ENCODE measurements around the gene MEGF6. TPM values are rescaled to one million over a fixed set of nuclear protein-coding genes. Genes with fewer than 3 reads are reported as not detected.

Gene MEGF6
- polyA plus RNA-seq, 3 donors = 6.6 to 16.3 (median 11.7) TPM

DNA sequence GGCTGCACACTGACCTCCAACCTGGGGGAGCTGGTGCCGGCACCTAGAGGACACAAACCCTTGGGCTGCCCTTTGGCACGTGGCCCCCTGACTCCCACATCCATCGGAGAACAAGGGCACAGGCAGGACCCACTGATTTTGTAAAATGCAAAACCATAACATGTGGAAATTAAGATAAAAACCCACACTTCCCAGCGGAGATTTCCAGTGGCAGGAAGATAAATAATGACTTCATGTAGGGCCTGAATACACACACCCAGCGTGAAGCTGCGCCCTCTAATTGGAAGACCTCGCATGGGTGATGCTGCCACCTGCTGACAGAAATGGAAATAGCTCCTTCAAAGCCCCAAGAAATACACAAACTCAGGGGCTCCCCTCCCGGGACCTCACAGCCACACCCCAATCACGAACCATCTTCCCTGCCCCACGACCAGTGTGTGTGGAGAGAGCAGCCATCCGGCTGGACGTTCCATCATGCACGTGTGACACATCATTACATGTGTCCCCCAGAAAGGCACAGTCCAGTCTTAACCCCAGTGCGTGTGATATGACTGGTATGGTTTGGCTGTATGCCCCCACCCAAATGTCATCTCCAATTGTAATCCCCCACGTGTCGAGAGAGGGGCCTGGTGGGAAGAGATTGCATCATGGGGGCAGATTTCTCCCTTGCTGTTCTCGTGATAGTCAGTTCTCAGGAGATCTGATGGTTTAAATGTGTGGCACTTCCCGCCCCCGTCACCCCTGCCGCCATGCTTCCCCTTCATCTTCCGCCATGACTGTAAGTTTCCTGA is 7.8 kb upstream of the MEGF6 start:
- H3K27ac ChIP-seq (ENCODE audit: low read depth, low read length) = no peak overlapping the region
- WGBS, 3 donors = 9 to 19% (median 12%) methylated on average over 18 to 21 of the region's 21 CpGs

DNA sequence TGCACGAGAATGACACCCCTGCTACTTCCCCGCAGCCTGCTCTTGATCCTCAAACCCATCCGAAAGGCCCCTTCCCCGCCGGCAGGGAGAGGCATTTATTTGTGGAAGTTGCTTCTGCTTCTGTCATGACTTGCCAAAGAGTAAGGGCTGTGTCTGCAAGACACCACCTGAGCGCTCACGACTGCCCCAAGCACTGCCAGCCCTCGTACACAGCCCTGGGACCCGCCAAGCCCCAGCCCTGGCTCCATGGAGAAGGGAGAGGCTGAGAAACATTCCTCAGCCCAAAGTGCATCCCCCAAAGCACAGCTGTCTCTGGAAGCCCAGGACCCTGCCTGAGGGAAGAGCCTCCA is 7.2 kb upstream of the MEGF6 start:
- H3K27ac ChIP-seq (ENCODE audit: low read depth, low read length) = no peak overlapping the region
- 55 to 76% (median 61%) methylated on average over 9 of the region's 9 CpGs for WGBS, 3 donors

DNA sequence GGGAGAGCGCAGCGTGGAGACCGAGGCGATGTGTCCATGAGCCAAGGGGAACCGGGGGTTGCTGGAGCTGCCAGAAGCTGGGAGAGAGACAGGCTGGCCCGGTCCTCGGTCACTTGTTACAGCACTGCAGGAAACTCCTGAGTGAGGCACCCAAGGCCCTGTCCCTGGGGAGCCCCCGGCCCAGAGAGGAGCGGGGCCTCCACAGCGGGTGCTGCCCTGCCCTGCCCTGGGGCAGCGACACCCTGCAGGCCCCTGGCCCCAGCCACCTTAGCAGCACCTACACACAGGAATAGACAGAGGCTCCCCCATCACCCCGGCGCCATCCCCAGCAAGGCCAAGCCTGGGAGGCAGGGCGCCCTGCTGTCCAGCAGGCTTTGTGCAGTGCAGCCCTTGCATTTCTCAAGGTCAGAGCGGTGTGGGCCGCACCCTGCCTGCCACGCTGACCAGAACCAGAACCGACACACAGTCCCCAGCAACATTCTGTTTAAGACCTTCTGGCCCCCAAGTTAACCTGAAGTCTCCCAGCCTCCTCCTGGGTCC is 6.6 kb upstream of the MEGF6 start:
- H3K27ac ChIP-seq (ENCODE audit: low read depth, low read length) = no peak overlapping the region
- WGBS, 3 donors = 83 to 85% (median 84%) methylated on average over 16 to 18 of the region's 18 CpGs

DNA sequence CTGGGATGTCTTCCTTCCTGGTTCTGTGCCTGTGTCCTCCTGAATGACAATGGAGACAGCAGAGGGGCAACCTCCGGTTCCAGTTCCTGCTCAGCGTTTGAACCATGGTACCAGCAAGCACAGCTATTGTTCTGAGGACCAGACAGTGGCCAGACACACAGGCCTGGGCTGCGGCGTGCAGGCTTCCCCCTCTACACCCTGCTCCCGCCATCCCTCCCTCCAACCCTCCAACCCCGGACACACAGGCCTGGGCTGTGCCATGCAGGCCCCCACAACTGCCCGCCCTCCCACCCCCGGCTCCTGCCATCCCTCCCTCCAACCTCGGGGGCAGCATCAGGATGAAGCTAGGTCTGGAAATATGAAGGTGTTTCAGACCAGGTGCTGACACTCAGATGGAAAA is 5.6 kb upstream of the MEGF6 start:
- 79 to 86% (median 82%) methylated on average over 7 to 9 of the region's 9 CpGs for WGBS, 3 donors
- no peak overlapping the region for H3K27ac ChIP-seq (ENCODE audit: low read depth, low read length)

DNA sequence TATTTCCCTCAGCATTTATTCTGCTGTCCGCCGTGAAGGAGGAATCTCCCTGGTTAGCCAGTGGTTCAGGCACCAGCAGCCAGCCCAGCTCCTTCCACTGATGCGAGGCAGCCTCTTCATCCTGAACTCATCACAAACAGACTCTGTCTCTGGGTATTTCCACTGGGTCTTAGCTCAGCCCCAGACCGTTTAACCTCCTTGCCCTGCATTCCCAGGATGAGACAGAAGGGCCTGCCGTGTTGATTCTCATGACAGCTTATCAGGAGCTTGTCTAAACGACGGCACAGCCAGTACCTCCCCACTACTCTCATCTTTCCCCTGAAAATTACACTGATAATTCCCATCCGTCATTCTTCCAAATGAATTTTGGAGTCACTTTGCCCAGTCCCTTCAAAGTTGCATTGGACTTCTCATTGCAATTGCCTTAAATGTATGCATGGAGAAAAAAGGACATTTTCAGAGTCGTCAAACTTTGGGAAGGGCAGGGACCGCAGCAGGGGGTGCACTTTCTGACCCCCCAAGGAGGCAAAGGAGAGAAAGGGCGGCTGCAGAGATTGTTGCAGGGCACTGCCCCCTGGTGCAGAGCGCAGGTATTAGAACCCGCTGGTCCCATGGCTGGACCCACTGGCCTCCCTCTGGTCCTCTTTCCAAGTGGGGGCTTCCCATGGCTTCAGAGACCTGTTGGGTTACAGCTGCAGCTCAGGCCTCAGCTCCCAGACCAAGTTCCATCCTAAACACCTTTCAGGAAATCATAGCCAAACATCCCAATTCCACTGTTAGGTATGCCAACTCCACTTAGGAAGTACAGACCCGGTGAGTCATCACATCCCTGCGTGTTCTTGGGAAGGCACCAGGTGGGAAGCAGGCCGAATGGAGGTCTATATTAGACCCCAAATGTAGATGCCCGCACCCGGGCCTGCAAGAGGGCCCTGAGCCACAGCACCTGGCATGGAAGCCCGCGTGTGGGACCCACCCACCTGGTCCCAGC is 3.7 kb upstream of the MEGF6 start:
- WGBS, 3 donors = 50 to 66% (median 59%) methylated on average over 20 of the region's 20 CpGs
- no peak overlapping the region for H3K27ac ChIP-seq (ENCODE audit: low read depth, low read length)

DNA sequence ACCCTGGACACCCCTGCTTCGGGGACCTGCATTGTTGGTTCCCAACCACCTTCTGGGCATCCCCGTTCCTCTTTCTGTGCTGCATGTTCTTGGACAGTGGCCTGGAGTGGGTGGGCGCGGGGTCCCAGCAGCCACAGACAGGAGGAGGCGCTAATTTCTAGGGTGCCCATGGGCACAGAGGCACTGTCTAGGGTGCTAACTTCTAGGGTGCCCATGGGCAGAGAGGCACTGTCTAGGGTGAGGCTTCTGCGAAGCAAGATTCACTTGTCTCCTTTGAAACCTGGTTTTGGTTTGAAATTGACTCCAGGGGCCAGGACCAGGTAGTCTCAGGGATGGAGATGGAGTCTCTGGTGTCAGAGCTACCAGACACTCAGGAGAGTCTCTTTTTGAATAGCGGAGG is 815 bp upstream of the MEGF6 start:
- WGBS, 3 donors = 61 to 66% (median 61%) methylated on average over 7 of the region's 7 CpGs
- no peak overlapping the region for H3K27ac ChIP-seq (ENCODE audit: low read depth, low read length)

DNA sequence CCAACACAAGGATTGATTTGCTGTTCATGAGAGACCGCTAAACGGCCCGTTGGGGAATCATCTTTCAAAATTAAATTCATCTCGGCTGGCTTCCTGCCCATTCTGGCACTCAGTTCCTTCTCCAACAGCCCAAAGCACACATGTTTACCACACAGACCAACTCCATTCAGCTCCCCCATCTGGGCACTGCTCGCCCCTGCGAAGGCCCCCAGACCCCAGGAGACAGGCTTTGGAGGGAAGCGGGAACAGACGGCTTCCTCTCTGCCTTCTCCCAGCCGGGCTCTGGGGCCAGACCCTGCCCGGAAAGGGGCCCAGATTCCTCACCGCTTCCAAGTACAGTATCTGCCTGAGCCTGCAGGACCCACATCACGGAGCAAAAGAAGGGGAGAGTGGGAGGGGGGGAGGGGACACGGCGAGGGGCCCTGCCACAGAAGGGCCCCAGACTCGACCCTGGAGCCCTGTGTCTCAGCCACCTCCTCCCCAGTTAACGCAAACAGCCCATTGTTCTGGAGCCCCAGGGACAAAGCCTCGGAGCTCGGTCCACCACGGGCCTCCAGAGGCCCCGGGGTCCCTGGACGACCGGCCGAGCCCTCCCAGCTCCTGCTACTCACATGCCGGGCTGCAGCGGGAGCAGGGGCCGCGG is 660 bp downstream of the MEGF6 start:
- 1 to 2% (median 2%) methylated on average over 25 to 27 of the region's 27 CpGs for WGBS, 3 donors

DNA sequence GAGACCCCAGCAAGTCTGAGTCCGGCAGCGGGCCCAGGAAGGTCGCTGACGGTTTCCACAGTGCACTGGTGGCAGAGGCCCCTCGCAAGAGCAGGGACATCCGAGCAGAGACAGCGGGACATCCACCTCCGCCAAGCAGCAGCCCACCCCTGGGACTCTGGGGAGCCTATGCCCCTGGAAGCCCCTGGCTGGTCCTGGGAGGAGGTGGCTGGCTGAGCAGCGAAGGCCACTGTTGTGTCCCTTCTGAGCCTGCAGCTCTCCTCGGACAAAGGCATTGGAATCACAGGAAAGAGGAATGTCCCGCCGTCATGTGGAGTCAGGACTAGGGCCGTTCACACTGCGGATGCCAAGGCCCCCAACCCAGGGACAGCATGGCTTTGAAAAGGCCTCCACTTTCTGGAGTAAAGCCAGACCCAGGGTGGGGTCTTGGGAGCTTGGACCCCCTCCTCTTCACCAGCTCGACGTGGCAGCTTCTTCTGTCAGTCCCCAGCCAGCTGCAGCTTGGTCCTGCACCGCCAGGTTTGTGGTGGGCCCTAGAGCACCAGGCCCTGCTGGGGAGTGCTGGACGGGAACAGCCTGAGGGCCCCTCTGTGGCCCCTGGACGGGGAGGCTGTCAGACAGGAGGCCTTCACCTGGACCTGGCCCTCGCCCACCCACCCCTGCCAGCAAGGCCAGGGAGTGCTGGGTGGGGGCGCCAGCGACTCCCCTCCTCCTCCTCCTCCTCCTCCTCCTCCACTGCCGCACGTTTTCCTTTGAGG is 1.4 kb downstream of the MEGF6 start:
- WGBS, 3 donors = 48 to 61% (median 56%) methylated on average over 21 to 24 of the region's 24 CpGs
- H3K27ac ChIP-seq (ENCODE audit: low read depth, low read length) = no peak overlapping the region

More for the DNA sequence above, 660 bp downstream of the MEGF6 start:
- no peak overlapping the region for H3K27ac ChIP-seq (ENCODE audit: low read depth, low read length)

DNA sequence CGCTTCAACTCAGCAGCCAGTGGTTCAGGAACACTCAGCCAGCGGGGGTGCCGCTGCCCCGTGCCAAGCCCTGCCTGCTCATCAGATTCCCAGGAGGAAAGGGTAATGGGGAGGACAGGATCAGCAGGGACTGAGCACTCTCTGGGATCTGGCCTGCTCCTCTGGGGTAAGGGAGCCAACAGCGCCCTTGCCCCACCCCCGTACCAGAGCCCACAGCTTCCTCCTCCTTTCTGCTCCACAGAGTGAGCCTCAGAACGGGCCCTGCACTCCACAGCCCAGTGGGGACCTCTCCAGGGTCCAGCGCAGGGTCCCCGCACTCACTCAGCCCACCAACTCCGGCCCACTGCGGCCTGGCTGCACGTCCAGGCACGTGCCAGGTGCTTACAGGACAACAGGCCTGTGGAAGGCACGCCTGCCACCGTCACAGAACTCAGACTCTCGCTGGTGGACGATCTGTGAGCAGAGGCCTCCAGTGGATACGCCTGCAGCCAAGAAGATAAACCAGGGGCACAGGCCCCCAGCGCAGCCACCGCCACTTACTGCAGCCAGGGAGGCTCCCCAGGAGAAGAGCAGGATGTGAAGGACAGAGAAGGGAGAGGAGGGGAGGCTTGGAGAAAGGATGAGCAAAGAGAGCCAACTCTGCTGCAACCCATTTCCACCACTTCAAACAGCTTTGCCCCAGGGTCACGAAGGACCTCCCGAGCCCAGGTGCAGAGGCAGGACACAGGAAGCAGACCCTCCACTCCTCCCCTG is 2.1 kb downstream of the MEGF6 start:
- no peak overlapping the region for H3K27ac ChIP-seq (ENCODE audit: low read depth, low read length)
- 64 to 76% (median 76%) methylated on average over 22 of the region's 22 CpGs for WGBS, 3 donors

DNA sequence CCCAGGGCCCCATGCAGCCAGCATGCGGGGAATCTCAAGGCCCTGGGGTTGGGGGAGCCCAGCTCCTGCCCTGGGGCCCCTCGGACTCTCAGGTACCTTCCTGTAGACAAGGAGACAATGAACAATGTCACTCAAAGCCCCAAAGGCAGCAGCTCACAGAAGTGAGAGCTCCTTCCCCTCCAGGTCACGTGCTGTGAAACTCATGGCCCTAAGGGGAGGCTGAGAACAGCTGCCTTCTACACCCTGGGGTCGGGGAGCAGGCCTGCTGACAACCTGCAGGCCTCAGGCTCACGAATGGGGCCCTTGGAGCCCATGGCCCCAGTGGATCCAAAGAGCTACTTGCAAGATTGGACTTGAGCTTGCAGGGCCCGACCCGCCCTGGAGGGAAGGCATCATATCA is 3.2 kb downstream of the MEGF6 start:
- 90 to 91% (median 91%) methylated on average over 7 of the region's 7 CpGs for WGBS, 3 donors
- no peak overlapping the region for H3K27ac ChIP-seq (ENCODE audit: low read depth, low read length)

DNA sequence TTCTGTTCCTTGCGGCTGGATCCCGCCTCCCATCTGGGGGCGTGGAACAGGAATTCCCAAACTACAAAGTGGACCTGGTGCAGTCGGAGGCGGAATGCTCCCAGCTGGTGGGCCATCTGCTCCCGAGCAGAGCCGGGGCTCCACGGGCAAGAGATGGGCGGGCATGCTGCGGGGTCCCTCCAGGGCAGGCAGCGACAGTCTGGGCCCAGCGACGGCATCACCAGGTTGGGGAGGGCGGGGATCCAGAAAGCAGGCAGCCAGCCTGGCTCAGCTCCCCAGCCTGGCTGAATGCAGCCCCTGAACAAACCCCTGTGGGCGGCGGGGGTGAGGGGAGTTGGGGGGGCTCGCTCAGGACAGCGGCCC is 3.6 kb downstream of the MEGF6 start:
- WGBS, 3 donors = 77 to 91% (median 89%) methylated on average over 17 to 18 of the region's 18 CpGs
- H3K27ac ChIP-seq (ENCODE audit: low read depth, low read length) = no peak overlapping the region

DNA sequence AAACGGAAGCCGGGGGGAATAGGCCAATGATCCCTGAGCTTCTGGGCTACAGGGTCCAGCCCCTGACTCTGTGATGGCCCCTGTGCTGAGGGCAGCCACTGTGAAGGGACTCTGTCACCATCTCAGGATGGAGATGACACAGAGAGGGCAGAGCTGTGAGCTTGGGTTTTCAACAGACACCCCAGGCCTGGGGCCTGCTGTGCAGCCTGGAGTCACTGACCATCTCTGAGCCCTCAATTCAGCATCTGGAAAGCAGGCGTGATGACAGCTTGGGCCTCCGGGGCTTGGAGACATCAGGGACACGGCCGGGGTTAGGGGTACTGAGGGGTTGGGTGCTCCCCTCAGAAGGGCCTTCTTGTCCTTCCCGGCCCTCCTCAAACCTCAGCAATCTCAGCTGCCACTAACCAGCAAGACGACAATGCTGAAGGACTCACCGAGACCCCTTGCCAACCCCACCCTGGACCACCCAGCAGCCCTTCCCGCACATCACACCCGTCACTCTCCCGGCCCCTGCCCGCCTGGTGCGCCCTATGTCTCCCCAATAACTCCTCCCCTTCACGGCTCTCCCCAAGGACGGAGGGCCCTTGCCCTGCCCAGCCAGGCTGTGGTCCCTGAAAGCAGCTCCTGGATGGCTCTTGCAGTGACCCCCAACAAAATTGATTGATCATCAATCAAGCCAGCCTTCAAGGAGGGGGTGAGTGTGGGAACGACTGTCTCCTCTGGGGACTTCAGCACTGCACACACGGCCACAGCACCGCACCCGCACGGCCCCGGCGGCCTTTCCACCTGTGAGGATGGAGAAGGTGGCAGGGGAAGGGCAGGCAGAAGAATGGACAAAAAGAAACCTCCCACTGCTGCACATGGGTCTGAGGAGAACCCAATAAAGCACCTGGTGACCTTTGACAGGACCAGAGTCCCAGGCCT is 4.3 kb downstream of the MEGF6 start:
- WGBS, 3 donors = 74 to 89% (median 88%) methylated on average over 23 of the region's 23 CpGs
- no peak overlapping the region for H3K27ac ChIP-seq (ENCODE audit: low read depth, low read length)

DNA sequence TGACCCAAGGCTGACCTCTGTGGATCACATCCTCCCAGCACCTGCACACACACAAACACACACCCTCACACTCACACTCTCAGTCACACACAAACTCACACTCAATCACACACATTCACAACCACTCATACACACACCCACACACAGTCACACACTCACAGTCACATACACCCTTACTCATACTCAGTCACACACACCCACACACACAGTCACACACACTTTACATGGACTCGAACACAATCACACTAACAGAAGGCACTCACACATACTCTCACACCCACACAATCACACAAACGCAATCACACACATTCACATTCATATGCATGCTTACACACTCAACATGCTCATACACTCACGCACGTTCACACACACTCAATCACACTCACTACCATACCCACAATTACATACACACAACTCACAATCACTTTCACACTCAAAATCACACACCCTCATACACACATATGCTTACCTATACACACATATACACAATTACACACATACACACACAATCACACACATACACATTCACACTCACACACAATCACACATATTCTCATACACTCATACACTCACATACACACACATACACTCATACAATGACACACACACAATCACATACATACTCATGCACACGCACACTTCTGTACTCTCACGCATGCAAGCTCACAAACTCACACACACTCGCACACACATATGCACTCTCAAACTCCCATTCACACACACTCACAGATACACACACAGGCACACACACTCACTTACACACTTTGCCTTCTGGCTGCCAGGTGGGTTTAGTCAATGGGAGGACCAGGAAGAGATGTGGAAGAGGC is 6.1 kb downstream of the MEGF6 start:
- WGBS, 3 donors = 82 to 98% (median 88%) methylated on average over 7 of the region's 7 CpGs
- H3K27ac ChIP-seq (ENCODE audit: low read depth, low read length) = no peak overlapping the region

DNA sequence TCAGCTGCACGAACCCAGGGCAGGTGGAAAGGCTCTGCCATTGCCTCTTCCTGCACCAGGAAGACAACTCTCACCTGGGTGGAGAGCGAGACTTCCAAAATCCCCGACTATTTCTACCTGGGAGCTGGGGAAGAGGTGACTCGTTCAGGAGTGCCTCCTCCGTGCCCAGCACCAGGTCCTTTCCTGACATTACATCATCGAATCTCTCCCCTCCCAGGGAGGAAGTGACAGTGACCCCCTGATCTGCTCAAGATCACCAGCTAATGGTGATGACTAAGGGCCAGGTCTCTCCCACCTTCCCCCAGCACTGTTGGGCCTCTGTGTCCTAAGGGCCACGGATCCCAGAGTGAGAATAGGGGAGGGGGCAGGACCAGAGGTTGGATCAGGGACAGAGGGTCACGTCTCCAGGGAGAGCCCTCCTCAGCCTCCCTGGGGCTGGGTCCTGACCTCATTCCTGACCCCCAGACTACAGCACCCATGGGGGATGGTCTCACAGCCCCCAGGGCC is 6.8 kb downstream of the MEGF6 start:
- WGBS, 3 donors = 83 to 87% (median 84%) methylated on average over 8 of the region's 8 CpGs
- no peak overlapping the region for H3K27ac ChIP-seq (ENCODE audit: low read depth, low read length)

Measured in adipose tissue (tissue), 3 donors.